ENCODE measurements around the gene DHRS9. TPM values are rescaled to one million over a fixed set of nuclear protein-coding genes. Genes with fewer than 3 reads are reported as not detected.

The DHRS9 gene
- total RNA-seq, 1 donor from 2014 or later = 6.1 TPM

GRCh38 chr2:169109502-169110409, 40.4 kb downstream of the DHRS9 start:
- H3K4me1 ChIP-seq = peaks cover 25% of the 10 kb centered on the region
- ATAC-seq (peak; percentile 86 to 87), DNase-seq (peak; percentile 83)
- no peak overlapping the region for H3K4me3 ChIP-seq
- no peak overlapping the region for H3K27ac ChIP-seq
- H3K27me3 ChIP-seq (ENCODE audit: low read depth) = no peaks in the 10 kb centered on the region
- TF ChIP-seq, protein P1, sequence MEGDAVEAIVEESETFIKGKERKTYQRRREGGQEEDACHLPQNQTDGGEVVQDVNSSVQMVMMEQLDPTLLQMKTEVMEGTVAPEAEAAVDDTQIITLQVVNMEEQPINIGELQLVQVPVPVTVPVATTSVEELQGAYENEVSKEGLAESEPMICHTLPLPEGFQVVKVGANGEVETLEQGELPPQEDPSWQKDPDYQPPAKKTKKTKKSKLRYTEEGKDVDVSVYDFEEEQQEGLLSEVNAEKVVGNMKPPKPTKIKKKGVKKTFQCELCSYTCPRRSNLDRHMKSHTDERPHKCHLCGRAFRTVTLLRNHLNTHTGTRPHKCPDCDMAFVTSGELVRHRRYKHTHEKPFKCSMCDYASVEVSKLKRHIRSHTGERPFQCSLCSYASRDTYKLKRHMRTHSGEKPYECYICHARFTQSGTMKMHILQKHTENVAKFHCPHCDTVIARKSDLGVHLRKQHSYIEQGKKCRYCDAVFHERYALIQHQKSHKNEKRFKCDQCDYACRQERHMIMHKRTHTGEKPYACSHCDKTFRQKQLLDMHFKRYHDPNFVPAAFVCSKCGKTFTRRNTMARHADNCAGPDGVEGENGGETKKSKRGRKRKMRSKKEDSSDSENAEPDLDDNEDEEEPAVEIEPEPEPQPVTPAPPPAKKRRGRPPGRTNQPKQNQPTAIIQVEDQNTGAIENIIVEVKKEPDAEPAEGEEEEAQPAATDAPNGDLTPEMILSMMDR (IDR thresholded peaks at IDR 0.05) = peak; percentile 90
- no peaks in the 10 kb centered on the region for H3K9me3 ChIP-seq
- no peaks in the 10 kb centered on the region for H3K36me3 ChIP-seq
- intact Hi-C loops (cut with DNase I) = no loop called here

GRCh38 chr2:169110419-169110818, 41.1 kb downstream of the DHRS9 start:
- intact Hi-C loops (cut with DNase I) = no loop called here
- H3K27me3 ChIP-seq (ENCODE audit: low read depth) = no peaks in the 10 kb centered on the region
- H3K36me3 ChIP-seq = no peaks in the 10 kb centered on the region
- TF ChIP-seq, protein P1 (IDR thresholded peaks at IDR 0.05) = no peak
- DNase-seq = no peak
- H3K4me3 ChIP-seq = no peak overlapping the region
- no peak for ATAC-seq
- no peak overlapping the region for H3K27ac ChIP-seq
- peaks cover 25% of the 10 kb centered on the region for H3K4me1 ChIP-seq
- no peaks in the 10 kb centered on the region for H3K9me3 ChIP-seq

DNA sequence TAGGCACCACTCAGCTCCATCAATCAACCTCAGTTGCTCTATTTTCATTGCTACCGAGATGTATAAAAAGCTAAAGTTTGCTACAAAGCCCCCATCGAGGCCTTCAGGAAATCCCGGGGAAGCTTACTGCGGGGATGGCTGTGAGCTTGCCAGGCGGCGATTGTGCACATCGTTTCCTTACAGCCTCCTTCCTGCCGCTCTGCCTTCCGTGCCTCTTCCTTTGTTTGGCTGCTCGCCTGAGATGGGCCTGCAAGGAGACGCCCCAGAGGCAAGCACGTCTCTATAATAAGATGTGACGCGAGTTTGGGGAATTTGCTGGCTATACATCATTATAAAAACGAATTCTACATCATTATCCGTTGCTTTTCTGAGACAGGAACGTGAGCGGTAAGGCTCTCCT, 41.6 kb downstream of the DHRS9 start:
- no peak for ATAC-seq

GRCh38 chr2:169112841-169113240, 43.5 kb downstream of the DHRS9 start:
- H3K9me3 ChIP-seq = no peaks in the 10 kb centered on the region
- H3K36me3 ChIP-seq = no peaks in the 10 kb centered on the region
- ATAC-seq (no peak), DNase-seq (no peak)
- H3K4me3 ChIP-seq = no peak overlapping the region
- intact Hi-C loops (cut with DNase I) = no loop called here
- TF ChIP-seq, protein P1 (IDR thresholded peaks at IDR 0.05) = no peak
- no peak overlapping the region for H3K27ac ChIP-seq
- no peaks in the 10 kb centered on the region for H3K27me3 ChIP-seq (ENCODE audit: low read depth)
- peaks cover 15% of the 10 kb centered on the region for H3K4me1 ChIP-seq

More for the DNA sequence above, 41.6 kb downstream of the DHRS9 start:
- Histone ChIP-seq H3K27ac (no peak overlapping the region), H3K9me3 (no peaks in the 10 kb centered on the region), H3K4me3 (no peak overlapping the region), H3K36me3 (no peaks in the 10 kb centered on the region), H3K4me1 (peaks cover 25% of the 10 kb centered on the region), H3K27me3 (ENCODE audit: low read depth) (no peaks in the 10 kb centered on the region)
- TF ChIP-seq, protein P1 (IDR thresholded peaks at IDR 0.05) = no peak
- no peak for DNase-seq
- intact Hi-C loops (cut with DNase I) = no loop called here

DNA sequence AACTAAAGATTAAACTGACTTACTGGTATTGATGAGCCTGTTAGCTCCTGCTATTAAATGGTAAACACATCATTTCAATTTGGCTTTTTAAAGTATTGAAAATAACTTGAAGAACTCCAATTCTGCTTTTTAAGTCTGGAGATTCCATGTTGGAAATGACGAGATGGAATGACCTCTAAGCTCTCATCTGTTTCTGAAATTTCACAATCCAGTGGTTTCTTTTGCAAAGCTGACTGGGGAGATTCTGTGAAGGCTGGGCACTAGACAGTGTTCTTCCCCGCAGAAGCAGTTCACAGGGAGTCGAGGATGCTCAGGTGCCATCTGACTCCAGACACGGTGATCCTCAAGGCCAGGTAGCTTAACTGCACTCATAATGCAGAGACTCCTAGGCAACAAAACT, 44.7 kb downstream of the DHRS9 start:
- no peak for ATAC-seq
- TF ChIP-seq, protein P1 (IDR thresholded peaks at IDR 0.05) = no peak
- Histone ChIP-seq H3K36me3 (no peaks in the 10 kb centered on the region), H3K27me3 (ENCODE audit: low read depth) (no peaks in the 10 kb centered on the region), H3K4me3 (no peak overlapping the region), H3K4me1 (peaks cover 7% of the 10 kb centered on the region), H3K9me3 (no peaks in the 10 kb centered on the region), H3K27ac (no peak overlapping the region)
- DNase-seq = no peak
- intact Hi-C loops (cut with DNase I) = no loop called here

All from lower lobe of right lung (tissue), 2 donors.